AG04450 (cell line): ENCODE data around the gene FRMD4A. TPM values are rescaled to one million over a fixed set of nuclear protein-coding genes. Genes with fewer than 3 reads are reported as not detected.
A peak's percentile ranks its signal among the peaks of the same experiment; 100 is the strongest.

Experiments used
- CTCF ChIA-PET: fragments of 300-600, 350-600 bp; formaldehyde crosslinking; extraction: SDS; loops from one replicate; lab custom pipeline; 2022; ENCODE audit warnings: antibody characterized with exemption, inconsistent platforms; lab: Charles Lee
- POLR2A ChIA-PET: fragments of 350-600 bp; formaldehyde crosslinking; extraction: SDS; loops from one replicate; lab custom pipeline; 2021; ENCODE audit warnings: antibody characterized with exemption, inconsistent platforms; lab: Yijun Ruan, JAX
- DNase-seq: peaks from one replicate; pipeline ENCODE4 v3.0.0-alpha.2; 2011; ENCODE audit warnings: low read depth, low spot score
- H3K27ac ChIP-seq: one replicate; pipeline ENCODE4 v1.5.1; 2012; ENCODE audit warnings: low read depth, low read length, control low read depth
- H3K27me3 ChIP-seq: one replicate; pipeline ENCODE4 v1.6.0; 2012; ENCODE audit warnings: low read length; ENCODE audit not compliant: control insufficient read depth, insufficient read depth
- H3K4me3 ChIP-seq: 2 replicates; pipeline ENCODE4 v1.5.1; 2011; ENCODE audit warnings: mild to moderate bottlenecking, low read depth, low read length, control low read depth
- H3K9me3 ChIP-seq: 2 replicates; pipeline ENCODE4 v1.5.1; 2012; ENCODE audit warnings: low read length; ENCODE audit not compliant: control insufficient read depth, insufficient read depth
- polyA plus RNA-seq: library from polyadenylated mRNA; depleted of rRNA; stranded (reverse); fragments of >200 nt; gene quantifications from 2 replicates; pipeline ENCODE4 v1.2.3, GENCODE V29; 2011
- TF ChIP-seq, protein P1 (sequence below): IDR thresholded peaks from 2 replicates; pipeline ENCODE4 v1.5.1; 2011; ENCODE audit warnings: low read depth, low read length, control low read depth, inconsistent platforms

FRMD4A gene
- polyA plus RNA-seq, 1 experiment: 45.7 TPM

DNA sequence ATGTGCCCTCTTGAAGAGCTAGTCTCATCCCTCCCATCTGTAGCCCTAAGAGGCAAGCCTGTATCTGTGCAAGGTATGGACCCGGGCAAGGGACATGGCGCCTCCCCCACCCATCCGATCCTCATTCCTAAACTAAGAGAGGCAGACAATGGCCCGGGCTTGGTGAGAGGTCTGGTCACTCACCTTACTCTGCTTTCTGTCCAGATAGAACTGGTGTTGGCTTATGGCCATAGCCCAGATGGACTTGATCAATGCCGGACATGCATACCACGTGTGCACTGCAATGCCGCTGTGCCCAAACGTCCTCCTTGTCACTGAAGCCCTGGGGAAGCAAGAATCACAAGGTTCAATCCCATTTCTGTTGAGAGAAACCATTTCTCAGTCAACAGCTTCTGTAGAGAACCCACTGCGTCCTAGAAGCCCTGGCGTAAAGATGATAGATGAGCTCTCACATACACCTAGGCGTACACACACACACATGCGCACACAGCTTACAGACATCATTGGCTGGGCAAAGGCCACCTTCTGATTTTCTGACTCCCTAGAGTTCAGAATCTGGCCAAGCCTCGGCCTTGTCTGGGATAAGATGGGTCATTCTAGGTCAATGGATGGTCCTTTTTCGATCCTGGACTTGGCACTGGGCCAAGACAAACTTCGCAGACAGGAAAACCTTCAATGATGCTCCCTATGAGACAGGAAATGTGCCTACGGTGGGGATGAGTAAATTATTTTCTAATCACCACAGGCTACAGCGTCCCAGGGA is 629.4 kb downstream of the FRMD4A start:
- CTCF ChIA-PET: no interaction called here
- POLR2A ChIA-PET: no interaction called here
- no peak overlapping the region for H3K4me3 ChIP-seq
- DNase-seq: no peak
- H3K9me3 ChIP-seq: no peaks in the 10 kb centered on the region
- TF ChIP-seq, protein P1, sequence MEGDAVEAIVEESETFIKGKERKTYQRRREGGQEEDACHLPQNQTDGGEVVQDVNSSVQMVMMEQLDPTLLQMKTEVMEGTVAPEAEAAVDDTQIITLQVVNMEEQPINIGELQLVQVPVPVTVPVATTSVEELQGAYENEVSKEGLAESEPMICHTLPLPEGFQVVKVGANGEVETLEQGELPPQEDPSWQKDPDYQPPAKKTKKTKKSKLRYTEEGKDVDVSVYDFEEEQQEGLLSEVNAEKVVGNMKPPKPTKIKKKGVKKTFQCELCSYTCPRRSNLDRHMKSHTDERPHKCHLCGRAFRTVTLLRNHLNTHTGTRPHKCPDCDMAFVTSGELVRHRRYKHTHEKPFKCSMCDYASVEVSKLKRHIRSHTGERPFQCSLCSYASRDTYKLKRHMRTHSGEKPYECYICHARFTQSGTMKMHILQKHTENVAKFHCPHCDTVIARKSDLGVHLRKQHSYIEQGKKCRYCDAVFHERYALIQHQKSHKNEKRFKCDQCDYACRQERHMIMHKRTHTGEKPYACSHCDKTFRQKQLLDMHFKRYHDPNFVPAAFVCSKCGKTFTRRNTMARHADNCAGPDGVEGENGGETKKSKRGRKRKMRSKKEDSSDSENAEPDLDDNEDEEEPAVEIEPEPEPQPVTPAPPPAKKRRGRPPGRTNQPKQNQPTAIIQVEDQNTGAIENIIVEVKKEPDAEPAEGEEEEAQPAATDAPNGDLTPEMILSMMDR: no peak
- H3K27ac ChIP-seq: peak overlapping the region; percentile 11
- H3K27me3 ChIP-seq: no peaks in the 10 kb centered on the region

DNA sequence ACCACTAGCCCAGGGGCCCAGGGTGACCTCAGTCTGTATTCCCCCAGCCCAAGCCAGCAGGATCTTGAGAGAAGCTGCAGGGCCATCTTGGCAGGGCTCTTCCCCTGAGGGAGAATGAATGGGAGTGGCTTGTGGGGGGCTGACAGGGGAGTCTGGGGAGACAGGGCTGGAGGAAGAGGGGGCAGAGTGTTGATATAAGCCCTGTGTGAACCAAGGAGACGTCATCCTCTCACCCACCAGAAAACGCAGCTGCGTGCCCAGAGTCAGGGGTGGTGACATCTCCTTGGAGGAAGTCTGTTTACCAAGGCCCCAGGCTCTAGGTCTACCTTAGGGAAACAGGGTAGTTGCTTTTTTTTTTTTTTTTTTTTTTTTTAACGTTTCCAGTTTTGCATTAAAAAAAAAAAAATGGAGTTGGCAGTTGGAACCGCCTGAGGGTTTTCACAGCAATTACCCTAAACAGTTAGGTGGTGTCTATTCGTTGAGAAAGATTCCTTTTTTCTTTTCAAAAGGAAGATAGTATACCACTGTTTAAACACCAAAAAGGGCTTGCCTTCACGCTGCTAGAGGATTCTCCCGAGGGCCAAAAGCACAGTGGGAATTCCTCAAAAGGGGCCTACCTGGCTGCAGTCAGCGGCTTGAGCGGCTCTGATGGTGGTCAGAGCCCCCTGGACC is 630.1 kb downstream of the FRMD4A start:
- Histone ChIP-seq H3K9me3 (no peaks in the 10 kb centered on the region), H3K27ac (peak overlapping the region; percentile 11), H3K27me3 (no peaks in the 10 kb centered on the region), H3K4me3 (no peak overlapping the region)
- no peak for DNase-seq
- ChIA-PET POLR2A (no interaction called here), CTCF (no interaction called here)
- TF ChIP-seq, protein P1: no peak

DNA sequence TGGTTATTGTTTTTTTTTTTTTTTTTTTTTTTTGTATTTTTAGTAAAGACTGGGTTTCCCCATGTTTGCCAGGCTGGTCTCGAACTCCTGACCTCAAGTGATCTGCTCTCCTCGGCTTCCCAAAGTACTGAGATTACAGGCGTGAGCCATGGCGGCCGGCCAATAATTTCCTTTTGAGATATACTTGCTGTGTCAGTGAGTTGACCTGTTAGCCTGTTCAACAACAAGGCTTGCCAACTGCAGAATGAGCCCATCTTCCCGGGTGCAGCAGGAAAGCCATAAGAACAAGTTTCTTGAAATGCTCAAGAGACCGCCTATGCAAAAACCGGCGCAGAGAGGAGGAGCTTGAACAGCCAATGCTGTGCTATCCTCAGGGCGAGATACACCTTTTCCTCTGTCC is 631.5 kb downstream of the FRMD4A start:
- no peak overlapping the region for H3K4me3 ChIP-seq
- H3K27me3 ChIP-seq: no peaks in the 10 kb centered on the region
- TF ChIP-seq, protein P1: no peak
- CTCF ChIA-PET: interaction anchor here (0.7 kb wide), 1 partner anchor 799 kb away, joined by 9 read pairs; no protein-coding TSS in a partner anchor
- no peak overlapping the region for H3K27ac ChIP-seq
- no peaks in the 10 kb centered on the region for H3K9me3 ChIP-seq
- no peak for DNase-seq
- POLR2A ChIA-PET: no interaction called here

DNA sequence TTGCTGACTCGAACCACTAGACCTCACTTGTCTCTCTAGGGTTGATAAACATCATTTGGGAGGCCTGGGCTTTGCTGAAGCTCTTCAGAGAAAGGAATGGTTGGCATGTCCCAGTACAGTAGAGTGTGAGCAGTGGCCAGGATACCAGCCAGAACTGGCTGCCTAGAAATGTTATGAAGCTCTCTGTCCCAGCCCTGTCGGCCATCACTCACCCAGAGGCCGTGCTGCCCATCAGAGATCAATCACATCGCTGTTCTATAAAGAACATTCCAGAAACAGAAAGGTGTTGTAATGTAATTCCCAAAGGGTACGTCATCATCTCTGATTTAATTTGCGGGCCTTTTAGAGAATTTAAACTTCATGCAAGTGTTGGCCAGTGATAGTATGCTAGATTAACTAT is 632.5 kb downstream of the FRMD4A start:
- H3K27ac ChIP-seq: no peak overlapping the region
- DNase-seq: no peak
- no peaks in the 10 kb centered on the region for H3K27me3 ChIP-seq
- TF ChIP-seq, protein P1: no peak
- CTCF ChIA-PET: no interaction called here
- no peaks in the 10 kb centered on the region for H3K9me3 ChIP-seq
- no peak overlapping the region for H3K4me3 ChIP-seq
- POLR2A ChIA-PET: no interaction called here

DNA sequence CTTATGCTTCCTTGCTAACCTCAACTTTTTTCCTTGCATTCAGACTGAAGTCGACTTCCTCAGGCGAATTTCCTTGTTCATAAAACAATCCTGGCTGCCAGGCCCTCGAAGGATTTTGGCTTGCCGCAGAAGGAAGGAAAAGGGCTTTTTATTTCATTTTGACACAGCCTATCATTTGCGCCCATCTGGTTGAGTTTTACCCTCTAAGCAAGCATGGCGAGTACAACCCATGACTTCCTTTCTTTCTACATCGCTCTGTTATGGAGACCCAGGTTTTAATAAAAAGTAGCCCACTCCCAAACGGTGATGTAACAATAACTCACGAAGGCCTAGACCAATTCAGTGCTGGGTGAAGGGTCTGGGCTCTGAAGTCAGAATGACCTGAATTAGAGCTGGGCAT is 634.7 kb downstream of the FRMD4A start:
- Histone ChIP-seq H3K9me3 (no peaks in the 10 kb centered on the region), H3K27me3 (no peaks in the 10 kb centered on the region), H3K4me3 (no peak overlapping the region), H3K27ac (no peak overlapping the region)
- no peak for DNase-seq
- ChIA-PET POLR2A (no interaction called here), CTCF (no interaction called here)
- TF ChIP-seq, protein P1: no peak
